Measurements from ENCODE around the gene DYNLT4. TPM values are rescaled to one million over a fixed set of nuclear protein-coding genes. Genes with fewer than 3 reads are reported as not detected.
A peak's percentile ranks its signal among the peaks of the same experiment; 100 is the strongest.

DYNLT4 gene
- total RNA-seq, 1 donor: not detected

- H3K4me3 ChIP-seq (ENCODE audit: low read depth, low read length): no peak overlapping the region
- TF ChIP-seq CTCF (IDR thresholded peaks at IDR 0.05; ENCODE audit: insufficient read depth, low read depth, low read length): peak; percentile 90
- peak; percentile 86 for DNase-seq (ENCODE audit: low read depth)
These were observed 28.9 kb upstream of the DYNLT4 start for GRCh38 chr1:44835738-44836675.

- no peak for TF ChIP-seq CTCF (IDR thresholded peaks at IDR 0.05; ENCODE audit: insufficient read depth, low read depth, low read length)
- no peak overlapping the region for H3K4me3 ChIP-seq (ENCODE audit: low read depth, low read length)
- no peak for DNase-seq (ENCODE audit: low read depth)
These were observed 27.2 kb upstream of the DYNLT4 start for GRCh38 chr1:44834328-44834727.

- no peak overlapping the region for H3K4me3 ChIP-seq (ENCODE audit: low read depth, low read length)
- no peak for TF ChIP-seq CTCF (IDR thresholded peaks at IDR 0.05; ENCODE audit: insufficient read depth, low read depth, low read length)
- DNase-seq (ENCODE audit: low read depth): no peak
These were observed 25.0 kb upstream of the DYNLT4 start for GRCh38 chr1:44832056-44832705.

GRCh38 chr1:44831516-44831915, 24.4 kb upstream of the DYNLT4 start:
- TF ChIP-seq CTCF (IDR thresholded peaks at IDR 0.05; ENCODE audit: insufficient read depth, low read depth, low read length): no peak
- DNase-seq (ENCODE audit: low read depth): no peak
- H3K4me3 ChIP-seq (ENCODE audit: low read depth, low read length): no peak overlapping the region

GRCh38 chr1:44830900-44831304, 23.8 kb upstream of the DYNLT4 start:
- DNase-seq (ENCODE audit: low read depth): no peak
- H3K4me3 ChIP-seq (ENCODE audit: low read depth, low read length): no peak overlapping the region
- no peak for TF ChIP-seq CTCF (IDR thresholded peaks at IDR 0.05; ENCODE audit: insufficient read depth, low read depth, low read length)

GRCh38 chr1:44829506-44830384, 22.6 kb upstream of the DYNLT4 start:
- TF ChIP-seq CTCF (IDR thresholded peaks at IDR 0.05; ENCODE audit: insufficient read depth, low read depth, low read length): no peak
- no peak overlapping the region for H3K4me3 ChIP-seq (ENCODE audit: low read depth, low read length)
- no peak for DNase-seq (ENCODE audit: low read depth)

Data from fibroblast of villous mesenchyme (primary cell).